Measurements from ENCODE around the gene TNNT2. TPM values are rescaled to one million over a fixed set of nuclear protein-coding genes. Genes with fewer than 3 reads are reported as not detected.

TNNT2 gene
- total and polyA plus RNA-seq, 4 donors: 0.17 to 0.28 (median 0.25) TPM; not detected in 1

DNA sequence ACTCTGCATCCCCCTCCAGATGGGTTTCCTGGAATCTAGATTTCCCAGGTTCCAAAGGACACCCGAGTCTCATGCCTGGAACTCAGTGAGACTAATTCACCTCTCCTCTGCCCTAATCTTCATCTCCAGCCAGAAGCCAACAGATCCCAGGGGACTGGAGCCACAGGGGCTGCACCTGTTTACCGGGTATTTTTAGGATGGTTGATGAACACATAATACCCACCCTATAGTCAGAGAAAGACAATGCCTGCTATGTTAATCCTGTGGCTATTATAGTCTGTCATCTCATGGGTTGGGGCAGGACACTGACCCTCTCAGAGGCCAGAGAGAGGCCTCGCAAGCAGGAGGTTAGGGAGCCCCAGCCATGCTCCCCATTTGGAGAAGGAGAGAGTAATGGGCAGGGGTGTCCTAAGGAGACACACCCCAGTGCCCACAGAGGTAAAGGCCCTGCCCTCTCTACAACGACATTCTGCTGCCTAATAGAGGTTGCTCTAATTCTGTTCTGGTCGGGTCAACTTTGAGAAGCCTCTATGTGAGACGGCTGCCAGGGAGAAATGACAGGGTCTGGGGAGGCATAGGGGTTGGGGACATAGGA is 45.1 kb upstream of the TNNT2 start:
- H3K27me3 ChIP-seq (ENCODE audit: control insufficient read depth in 4 of 4, insufficient read depth in 4 of 4, low read length in 3 of 4): no peaks in the 10 kb centered on the region
- H3K36me3 ChIP-seq (ENCODE audit: control insufficient read depth in 4 of 4, insufficient read depth in 3 of 4, low read depth in 1 of 4, low read length in 3 of 4): no peaks in the 10 kb centered on the region
- no peaks in the 10 kb centered on the region for H3K4me1 ChIP-seq (ENCODE audit: control insufficient read depth in 4 of 4, insufficient read depth in 4 of 4, low read length in 3 of 4)
- no peak overlapping the region for H3K27ac ChIP-seq (ENCODE audit: low read depth in 1 of 2, low read length in 2 of 2)
- TF ChIP-seq NR2F2 (IDR thresholded peaks at IDR 0.05): no peak
- TF ChIP-seq FOXA2 (IDR thresholded peaks at IDR 0.05): no peak
- no peak for TF ChIP-seq EGR1 (IDR thresholded peaks at IDR 0.05; ENCODE audit: low read depth in 2 of 2)
- TF ChIP-seq FOXA1 (IDR thresholded peaks at IDR 0.05): no peak
- no peak for TF ChIP-seq JUND (IDR thresholded peaks at IDR 0.05)
- no peak for TF ChIP-seq RXRA (IDR thresholded peaks at IDR 0.05)
- no peak for TF ChIP-seq GABPA (IDR thresholded peaks at IDR 0.05 in 1 of 2, conservative IDR thresholded peaks at IDR 0.05 in 1 of 2)
- no peak for TF ChIP-seq RAD21 (IDR thresholded peaks at IDR 0.05)
- TF ChIP-seq SP1 (IDR thresholded peaks at IDR 0.05): no peak
- TF ChIP-seq, protein P1, sequence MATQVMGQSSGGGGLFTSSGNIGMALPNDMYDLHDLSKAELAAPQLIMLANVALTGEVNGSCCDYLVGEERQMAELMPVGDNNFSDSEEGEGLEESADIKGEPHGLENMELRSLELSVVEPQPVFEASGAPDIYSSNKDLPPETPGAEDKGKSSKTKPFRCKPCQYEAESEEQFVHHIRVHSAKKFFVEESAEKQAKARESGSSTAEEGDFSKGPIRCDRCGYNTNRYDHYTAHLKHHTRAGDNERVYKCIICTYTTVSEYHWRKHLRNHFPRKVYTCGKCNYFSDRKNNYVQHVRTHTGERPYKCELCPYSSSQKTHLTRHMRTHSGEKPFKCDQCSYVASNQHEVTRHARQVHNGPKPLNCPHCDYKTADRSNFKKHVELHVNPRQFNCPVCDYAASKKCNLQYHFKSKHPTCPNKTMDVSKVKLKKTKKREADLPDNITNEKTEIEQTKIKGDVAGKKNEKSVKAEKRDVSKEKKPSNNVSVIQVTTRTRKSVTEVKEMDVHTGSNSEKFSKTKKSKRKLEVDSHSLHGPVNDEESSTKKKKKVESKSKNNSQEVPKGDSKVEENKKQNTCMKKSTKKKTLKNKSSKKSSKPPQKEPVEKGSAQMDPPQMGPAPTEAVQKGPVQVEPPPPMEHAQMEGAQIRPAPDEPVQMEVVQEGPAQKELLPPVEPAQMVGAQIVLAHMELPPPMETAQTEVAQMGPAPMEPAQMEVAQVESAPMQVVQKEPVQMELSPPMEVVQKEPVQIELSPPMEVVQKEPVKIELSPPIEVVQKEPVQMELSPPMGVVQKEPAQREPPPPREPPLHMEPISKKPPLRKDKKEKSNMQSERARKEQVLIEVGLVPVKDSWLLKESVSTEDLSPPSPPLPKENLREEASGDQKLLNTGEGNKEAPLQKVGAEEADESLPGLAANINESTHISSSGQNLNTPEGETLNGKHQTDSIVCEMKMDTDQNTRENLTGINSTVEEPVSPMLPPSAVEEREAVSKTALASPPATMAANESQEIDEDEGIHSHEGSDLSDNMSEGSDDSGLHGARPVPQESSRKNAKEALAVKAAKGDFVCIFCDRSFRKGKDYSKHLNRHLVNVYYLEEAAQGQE (IDR thresholded peaks at IDR 0.05): no peak
- H3K4me3 ChIP-seq (ENCODE audit: low read depth in 1 of 3, low read length in 3 of 3): no peak overlapping the region
- DNase-seq (ENCODE audit: low spot score): no peak
- WGBS: 85% methylated on average over 6 of the region's 6 CpGs
- H3K9me3 ChIP-seq (ENCODE audit: control insufficient read depth in 4 of 4, low read length in 3 of 4): no peaks in the 10 kb centered on the region
- H3K9ac ChIP-seq (ENCODE audit: low read depth in 1 of 2, low read length in 2 of 2): no peak overlapping the region

DNA sequence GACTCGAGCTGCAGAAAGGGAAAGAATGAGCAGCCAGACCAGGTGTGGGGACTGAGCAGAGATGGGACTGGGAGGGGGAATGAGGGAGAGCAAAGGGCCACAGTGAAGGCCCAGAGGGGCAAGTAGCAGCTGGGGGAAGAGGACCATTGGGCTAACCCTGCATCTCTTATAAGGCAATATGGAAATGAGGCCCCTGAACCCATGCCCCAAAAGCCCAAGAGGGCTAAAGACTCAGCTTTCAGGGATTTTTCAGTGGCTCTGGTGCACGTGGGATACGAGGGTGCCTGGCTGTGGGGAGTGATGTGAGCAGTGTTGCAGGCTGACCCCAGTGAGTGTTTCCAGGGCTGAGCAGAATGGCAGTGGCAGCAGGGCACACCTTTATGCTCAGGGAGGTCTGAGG is 44.5 kb upstream of the TNNT2 start:
- Histone ChIP-seq H3K4me3 (ENCODE audit: low read depth in 1 of 3, low read length in 3 of 3) (no peak overlapping the region), H3K27ac (ENCODE audit: low read depth in 1 of 2, low read length in 2 of 2) (no peak overlapping the region), H3K9ac (ENCODE audit: low read depth in 1 of 2, low read length in 2 of 2) (no peak overlapping the region), H3K27me3 (ENCODE audit: control insufficient read depth in 4 of 4, insufficient read depth in 4 of 4, low read length in 3 of 4) (no peaks in the 10 kb centered on the region), H3K9me3 (ENCODE audit: control insufficient read depth in 4 of 4, low read length in 3 of 4) (no peaks in the 10 kb centered on the region), H3K4me1 (ENCODE audit: control insufficient read depth in 4 of 4, insufficient read depth in 4 of 4, low read length in 3 of 4) (no peaks in the 10 kb centered on the region), H3K36me3 (ENCODE audit: control insufficient read depth in 4 of 4, insufficient read depth in 3 of 4, low read depth in 1 of 4, low read length in 3 of 4) (no peaks in the 10 kb centered on the region)
- TF ChIP-seq, protein P2, sequence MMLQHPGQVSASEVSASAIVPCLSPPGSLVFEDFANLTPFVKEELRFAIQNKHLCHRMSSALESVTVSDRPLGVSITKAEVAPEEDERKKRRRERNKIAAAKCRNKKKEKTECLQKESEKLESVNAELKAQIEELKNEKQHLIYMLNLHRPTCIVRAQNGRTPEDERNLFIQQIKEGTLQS (IDR thresholded peaks at IDR 0.05): no peak
- TF ChIP-seq GABPA (IDR thresholded peaks at IDR 0.05 in 1 of 2, conservative IDR thresholded peaks at IDR 0.05 in 1 of 2): no peak
- no peak for TF ChIP-seq YY1 (IDR thresholded peaks at IDR 0.05)
- TF ChIP-seq NR2F2 (IDR thresholded peaks at IDR 0.05): no peak
- TF ChIP-seq RXRA (IDR thresholded peaks at IDR 0.05): no peak
- TF ChIP-seq JUND (IDR thresholded peaks at IDR 0.05): no peak
- TF ChIP-seq EGR1 (IDR thresholded peaks at IDR 0.05; ENCODE audit: low read depth in 2 of 2): no peak
- TF ChIP-seq, protein P3, sequence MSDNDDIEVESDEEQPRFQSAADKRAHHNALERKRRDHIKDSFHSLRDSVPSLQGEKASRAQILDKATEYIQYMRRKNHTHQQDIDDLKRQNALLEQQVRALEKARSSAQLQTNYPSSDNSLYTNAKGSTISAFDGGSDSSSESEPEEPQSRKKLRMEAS (IDR thresholded peaks at IDR 0.05): no peak
- TF ChIP-seq, protein P4, sequence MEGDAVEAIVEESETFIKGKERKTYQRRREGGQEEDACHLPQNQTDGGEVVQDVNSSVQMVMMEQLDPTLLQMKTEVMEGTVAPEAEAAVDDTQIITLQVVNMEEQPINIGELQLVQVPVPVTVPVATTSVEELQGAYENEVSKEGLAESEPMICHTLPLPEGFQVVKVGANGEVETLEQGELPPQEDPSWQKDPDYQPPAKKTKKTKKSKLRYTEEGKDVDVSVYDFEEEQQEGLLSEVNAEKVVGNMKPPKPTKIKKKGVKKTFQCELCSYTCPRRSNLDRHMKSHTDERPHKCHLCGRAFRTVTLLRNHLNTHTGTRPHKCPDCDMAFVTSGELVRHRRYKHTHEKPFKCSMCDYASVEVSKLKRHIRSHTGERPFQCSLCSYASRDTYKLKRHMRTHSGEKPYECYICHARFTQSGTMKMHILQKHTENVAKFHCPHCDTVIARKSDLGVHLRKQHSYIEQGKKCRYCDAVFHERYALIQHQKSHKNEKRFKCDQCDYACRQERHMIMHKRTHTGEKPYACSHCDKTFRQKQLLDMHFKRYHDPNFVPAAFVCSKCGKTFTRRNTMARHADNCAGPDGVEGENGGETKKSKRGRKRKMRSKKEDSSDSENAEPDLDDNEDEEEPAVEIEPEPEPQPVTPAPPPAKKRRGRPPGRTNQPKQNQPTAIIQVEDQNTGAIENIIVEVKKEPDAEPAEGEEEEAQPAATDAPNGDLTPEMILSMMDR (IDR thresholded peaks at IDR 0.05; ENCODE audit: low read depth, low read length, missing input control): no peak
- no peak for TF ChIP-seq RAD21 (IDR thresholded peaks at IDR 0.05)
- TF ChIP-seq SP1 (IDR thresholded peaks at IDR 0.05): no peak
- no peak for TF ChIP-seq TAF1 (conservative IDR thresholded peaks at IDR 0.05)
- no peak for TF ChIP-seq FOXA2 (IDR thresholded peaks at IDR 0.05)
- TF ChIP-seq HNF4G (IDR thresholded peaks at IDR 0.05): no peak
- TF ChIP-seq, protein P1 (IDR thresholded peaks at IDR 0.05): no peak
- TF ChIP-seq, protein P5, sequence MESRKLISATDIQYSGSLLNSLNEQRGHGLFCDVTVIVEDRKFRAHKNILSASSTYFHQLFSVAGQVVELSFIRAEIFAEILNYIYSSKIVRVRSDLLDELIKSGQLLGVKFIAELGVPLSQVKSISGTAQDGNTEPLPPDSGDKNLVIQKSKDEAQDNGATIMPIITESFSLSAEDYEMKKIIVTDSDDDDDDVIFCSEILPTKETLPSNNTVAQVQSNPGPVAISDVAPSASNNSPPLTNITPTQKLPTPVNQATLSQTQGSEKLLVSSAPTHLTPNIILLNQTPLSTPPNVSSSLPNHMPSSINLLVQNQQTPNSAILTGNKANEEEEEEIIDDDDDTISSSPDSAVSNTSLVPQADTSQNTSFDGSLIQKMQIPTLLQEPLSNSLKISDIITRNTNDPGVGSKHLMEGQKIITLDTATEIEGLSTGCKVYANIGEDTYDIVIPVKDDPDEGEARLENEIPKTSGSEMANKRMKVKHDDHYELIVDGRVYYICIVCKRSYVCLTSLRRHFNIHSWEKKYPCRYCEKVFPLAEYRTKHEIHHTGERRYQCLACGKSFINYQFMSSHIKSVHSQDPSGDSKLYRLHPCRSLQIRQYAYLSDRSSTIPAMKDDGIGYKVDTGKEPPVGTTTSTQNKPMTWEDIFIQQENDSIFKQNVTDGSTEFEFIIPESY (IDR thresholded peaks at IDR 0.05): no peak
- no peak for DNase-seq (ENCODE audit: low spot score)
- 63% methylated on average over 3 of the region's 3 CpGs for WGBS
